IMR-90 (cell line): Measurements from ENCODE around the gene ELF2. TPM values are rescaled to one million over a fixed set of nuclear protein-coding genes. Genes with fewer than 3 reads are reported as not detected.

Source experiments
- ATAC-seq: fragments of 200-7000 bp; cut with Tn5 transposase; 2 replicates; pipeline ENCODE4 v1.9.1; 2020; ENCODE audit warnings: low read depth, mild to moderate bottlenecking, moderate library complexity
- BruUV-seq: library from RNA; stranded (reverse); fragments of 400-500 nt; replicated peaks from 2 replicates; lab custom pipeline; 2021; lab: Mats Ljungman, UMichigan
- CTCF ChIA-PET: fragments of 300-600 bp; formaldehyde crosslinking; extraction: SDS; loops from one replicate; lab custom pipeline; 2021; ENCODE audit warnings: antibody characterized with exemption; lab: Yijun Ruan, JAX
- POLR2A ChIA-PET: fragments of 300-600 bp; sonication (Branson Sonifier 250); formaldehyde crosslinking; loops from one replicate; lab custom pipeline; 2022; ENCODE audit warnings: antibody characterized with exemption; ENCODE audit not compliant: unreplicated experiment; lab: Charles Lee
- DNase-seq: peaks from one replicate; pipeline ENCODE4 v3.0.0; 2013
- H2AFZ ChIP-seq: replicated peaks from 2 replicates; pipeline ENCODE3; 2013; ENCODE audit warnings: low read length, mild to moderate bottlenecking; ENCODE audit not compliant: poor library complexity
- H2AK5ac ChIP-seq: 2 replicates; pipeline ENCODE4 v1.6.1; 2013; ENCODE audit warnings: low read depth, low read length, inconsistent platforms
- H2AK9ac ChIP-seq: replicated peaks from 2 replicates; pipeline ENCODE3; 2013; ENCODE audit warnings: mild to moderate bottlenecking, low read depth, low read length, moderate library complexity; ENCODE audit not compliant: poor library complexity
- H2BK120ac ChIP-seq: 2 replicates; pipeline ENCODE4 v1.6.1; 2013; ENCODE audit warnings: low read depth, low read length, inconsistent platforms
- H2BK15ac ChIP-seq: 3 replicates; pipeline ENCODE4 v1.6.1; 2013; ENCODE audit warnings: low read depth, low read length, inconsistent platforms
- H2BK20ac ChIP-seq: 2 replicates; pipeline ENCODE4 v1.6.1; 2013; ENCODE audit warnings: low read depth, mild to moderate bottlenecking, inconsistent platforms, low read length, moderate library complexity
- H2BK5ac ChIP-seq: 2 replicates; pipeline ENCODE4 v1.6.1; 2013; ENCODE audit warnings: mild to moderate bottlenecking, low read depth, low read length, inconsistent platforms; ENCODE audit not compliant: poor library complexity, severe bottlenecking
- H3K14ac ChIP-seq: replicated peaks from 2 replicates; pipeline ENCODE4 v1.6.1; 2013; ENCODE audit warnings: low read depth, low read length, inconsistent platforms
- H3K18ac ChIP-seq: 2 replicates; pipeline ENCODE4 v1.6.1; 2013; ENCODE audit warnings: low read depth, low read length, control low read depth
- H3K23ac ChIP-seq: 2 replicates; pipeline ENCODE4 v1.6.1; 2013; ENCODE audit warnings: low read depth, low read length, inconsistent platforms
- H3K27ac ChIP-seq: 2 replicates; pipeline ENCODE4 v1.5.1; 2013; ENCODE audit warnings: mild to moderate bottlenecking, control low read depth, low read length; ENCODE audit not compliant: insufficient read depth
- H3K27me3 ChIP-seq: 2 replicates; pipeline ENCODE4 v1.6.1; 2013; ENCODE audit warnings: low read length; ENCODE audit not compliant: control insufficient read depth, insufficient read depth
- H3K36me3 ChIP-seq: 2 replicates; pipeline ENCODE4 v1.6.1; 2013; ENCODE audit warnings: low read length, mixed read lengths; ENCODE audit not compliant: control insufficient read depth, insufficient read depth
- H3K4ac ChIP-seq: 2 replicates; pipeline ENCODE4 v1.6.1; 2013; ENCODE audit warnings: low read depth, low read length, inconsistent platforms
- H3K4me1 ChIP-seq: 2 replicates; pipeline ENCODE4 v1.6.1; 2013; ENCODE audit warnings: low read length, mixed read lengths; ENCODE audit not compliant: control insufficient read depth, insufficient read depth
- H3K4me2 ChIP-seq: 2 replicates; pipeline ENCODE4 v1.6.1; 2013; ENCODE audit warnings: low read depth, mild to moderate bottlenecking, control low read depth, low read length, moderate library complexity
- H3K4me3 ChIP-seq: 2 replicates; pipeline ENCODE4 v1.5.1; 2013; ENCODE audit warnings: low read depth, mild to moderate bottlenecking, control low read depth, low read length, moderate library complexity; ENCODE audit not compliant: insufficient read depth
- H3K56ac ChIP-seq: 2 replicates; pipeline ENCODE4 v1.6.1; 2013; ENCODE audit warnings: low read length, inconsistent platforms; ENCODE audit not compliant: insufficient read depth; ENCODE audit errors: extremely low read depth
- H3K79me1 ChIP-seq, 2 experiments: 2 replicates each; pipeline ENCODE4 v1.6.1; 2013; ENCODE audit warnings: low read length in 2 of 2, inconsistent platforms in 1 of 2, low read depth in 1 of 2
- H3K9ac ChIP-seq: 2 replicates; pipeline ENCODE4 v1.6.1; 2013; ENCODE audit warnings: low read depth, low read length, control low read depth
- H3K9me1 ChIP-seq: 2 replicates; pipeline ENCODE4 v1.6.1; 2013; ENCODE audit warnings: low read length, inconsistent platforms; ENCODE audit not compliant: insufficient read depth
- H3K9me3 ChIP-seq: 2 replicates; pipeline ENCODE4 v1.6.1; 2013; ENCODE audit warnings: low read length; ENCODE audit not compliant: control insufficient read depth, insufficient read depth
- H4K20me1 ChIP-seq: 2 replicates; pipeline ENCODE4 v1.6.1; 2013; ENCODE audit warnings: low read length, inconsistent platforms; ENCODE audit not compliant: insufficient read depth
- H4K5ac ChIP-seq: 2 replicates; pipeline ENCODE4 v1.6.1; 2013; ENCODE audit warnings: mild to moderate bottlenecking, low read depth, low read length, control low read depth
- H4K8ac ChIP-seq, 2 experiments: 2 replicates each; pipeline ENCODE4 v1.6.1; 2013; ENCODE audit warnings: low read depth in 2 of 2, low read length in 2 of 2, control low read depth in 1 of 2, inconsistent platforms in 1 of 2
- H4K91ac ChIP-seq: 2 replicates; pipeline ENCODE4 v1.6.1; 2013; ENCODE audit warnings: low read depth, low read length, inconsistent platforms; ENCODE audit not compliant: insufficient read depth
- CEBPB ChIP-seq: IDR thresholded peaks from 2 replicates; pipeline ENCODE4 v1.6.1; 2012; ENCODE audit warnings: low read depth, low read length, improper control_type of control experiment
- MAZ ChIP-seq: IDR thresholded peaks from 2 replicates; pipeline ENCODE4 v1.6.1; 2012; ENCODE audit warnings: low read depth, mild to moderate bottlenecking, low read length, improper control_type of control experiment, moderate library complexity, borderline replicate concordance
- MXI1 ChIP-seq: IDR thresholded peaks from 2 replicates; pipeline ENCODE4 v1.6.1; 2012; ENCODE audit warnings: low read depth, mild to moderate bottlenecking, low read length, moderate library complexity, borderline replicate concordance
- RFX5 ChIP-seq: IDR thresholded peaks from 2 replicates; pipeline ENCODE4 v1.8.0; 2012; ENCODE audit warnings: low read depth, mild to moderate bottlenecking, low read length, moderate library complexity
- WGBS, 2 experiments: methylation state at CpG; one replicate each; pipeline versions ENCODE4 v1.1.5 to v1.1.7; 2013; ENCODE audit warnings: missing lambda C conversion rate in 2 of 2; ENCODE audit not compliant: insufficient read length in 1 of 2; ENCODE audit errors: extremely low coverage in 2 of 2; 5-methylcytosine and 5-hydroxymethylcytosine counted together
- dilution Hi-C: fragments of 300-500 bp; cut with HindIII; formaldehyde crosslinking; loops from one replicate; pipeline ENCODE4 v1.14.3; 2018; ENCODE audit warnings: low sequenced_read_pairs; ENCODE audit not compliant: unreplicated experiment
- in situ Hi-C: fragments of 300-500 bp; cut with MboI; formaldehyde crosslinking; loops from 3 replicates; pipeline ENCODE4 v1.14.3; 2019; ENCODE audit warnings: low sequenced_read_pairs, inconsistent platforms, mixed read lengths
- intact Hi-C: fragments of 100-400 bp; cut with micrococcal nuclease; formaldehyde crosslinking; loops from 2 replicates; pipeline ENCODE4 v1.10.0; 2022
- polyA plus RNA-seq, 3 experiments: library from polyadenylated mRNA; depleted of rRNA; stranded (reverse); fragments of >200 nt; gene quantifications; 2 replicates each; pipeline ENCODE4 v1.2.3, GENCODE V29; 2012; ENCODE audit warnings: low replicate concordance in 1 of 3
- total RNA-seq: library from RNA; depleted of rRNA; stranded (reverse); fragments of >200 nt; gene quantifications from 2 replicates; pipeline ENCODE4 v1.2.3, GENCODE V29; 2012

Gene ELF2
- total and polyA plus RNA-seq, 2 of the 4 experiments (the other 2 are of a cell fraction): 14.5 to 42.3 TPM

DNA sequence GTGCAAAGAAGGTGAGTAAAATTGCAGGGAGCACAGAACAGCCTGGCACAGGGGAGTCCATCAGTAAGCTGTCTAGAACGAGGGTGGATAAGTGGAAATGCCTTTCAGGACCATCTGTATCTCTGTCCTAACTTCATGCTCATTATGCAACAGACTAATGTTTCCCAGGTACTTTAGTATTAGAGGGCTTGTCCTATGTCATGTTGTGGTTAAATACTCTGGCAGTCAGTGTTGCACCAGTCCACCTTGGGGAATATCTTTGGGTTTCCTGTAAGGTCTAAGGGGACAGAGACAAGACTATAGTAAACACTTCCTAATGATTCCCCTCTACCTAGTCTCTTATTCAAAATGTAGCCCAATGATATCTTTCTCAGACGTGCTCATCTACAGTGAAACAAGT is 140.1 kb downstream of the ELF2 start:
- Histone ChIP-seq H3K9ac (no peak overlapping the region), H2AK9ac (no peak overlapping the region), H4K8ac (no peak overlapping the region), H3K4me2 (no peak overlapping the region), H4K91ac (no peak overlapping the region), H3K56ac (no peak overlapping the region), H4K20me1 (peaks cover 69% of the 10 kb centered on the region), H3K9me1 (peaks cover 14% of the 10 kb centered on the region), H3K4me1 (peaks cover 7% of the 10 kb centered on the region), H2AFZ (no peak overlapping the region), H3K23ac (no peak overlapping the region), H3K14ac (no peak overlapping the region), H3K4ac (no peak overlapping the region), H2BK15ac (no peak overlapping the region), H3K79me1 (peaks cover 34 to 77% of the 10 kb centered on the region in 2 experiments), H2BK120ac (no peak overlapping the region), H2BK5ac (no peak overlapping the region), H3K27ac (no peak overlapping the region), H3K9me3 (no peaks in the 10 kb centered on the region), H3K36me3 (peaks cover 3% of the 10 kb centered on the region), H2BK20ac (no peak overlapping the region), H3K4me3 (no peak overlapping the region), H4K5ac (no peak overlapping the region), H3K27me3 (no peaks in the 10 kb centered on the region), H3K18ac (no peak overlapping the region), H2AK5ac (no peak overlapping the region)
- ChIA-PET POLR2A (no interaction called here), CTCF (no interaction called here)
- no peak for DNase-seq
- TF ChIP-seq CEBPB: no peak
- TF ChIP-seq RFX5: no peak
- TF ChIP-seq MAZ: no peak
- TF ChIP-seq MXI1: no peak
- intact Hi-C loops (no loop called here), dilution Hi-C loops (no loop called here), in situ Hi-C loops (no loop called here)
- BruUV-seq: no TSS peak
- WGBS, 2 experiments: no CpG with 5 or more reads among the region's 2 CpGs
- ATAC-seq: no peak
